ENCODE results near the gene CFAP70. TPM values are rescaled to one million over a fixed set of nuclear protein-coding genes. Genes with fewer than 3 reads are reported as not detected.

CFAP70 gene
- total RNA-seq, 1 experiment from 2014 or later: 0.24 TPM

- Histone ChIP-seq H2BK15ac (ENCODE audit: low read depth, low read length) (no peak overlapping the region), H3K18ac (ENCODE audit: insufficient read length, low read depth, low read length) (no peak overlapping the region), H3K14ac (ENCODE audit: insufficient read depth, low read length) (no peak overlapping the region), H3K27me3 (ENCODE audit: insufficient read depth, low read length) (no peaks in the 10 kb centered on the region), H3K4me1 (ENCODE audit: insufficient read depth, low read length) (no peaks in the 10 kb centered on the region), H2BK120ac (ENCODE audit: low read depth, low read length, poor library complexity, severe bottlenecking) (no peak overlapping the region), H2AFZ (ENCODE audit: low read length) (no peak overlapping the region), H4K91ac (ENCODE audit: insufficient read length, low read depth, low read length) (no peak overlapping the region), H4K5ac (ENCODE audit: insufficient read length, low read depth, low read length) (no peak overlapping the region), H3T11ph (ENCODE audit: low read length) (no peak overlapping the region), H4K8ac (replicated peaks; ENCODE audit: insufficient read length, low read depth, low read length) (no peak overlapping the region), H3K23me2 (ENCODE audit: insufficient read length, low read depth, low read length, poor library complexity, severe bottlenecking) (no peaks in the 10 kb centered on the region), H3K79me1 (ENCODE audit: insufficient read depth, low read depth, low read length, poor library complexity, severe bottlenecking) (peaks cover 8% of the 10 kb centered on the region), H3K23ac (ENCODE audit: insufficient read length, low read depth, low read length) (no peak overlapping the region), H3K56ac (ENCODE audit: insufficient read length, low read depth, low read length) (no peak overlapping the region), H2BK20ac (ENCODE audit: low read depth, low read length, poor library complexity, severe bottlenecking) (no peak overlapping the region), H3K27ac (ENCODE audit: insufficient read length, low read depth, low read length) (no peak overlapping the region), H2BK5ac (ENCODE audit: insufficient read length, low read length) (no peak overlapping the region), H4K20me1 (ENCODE audit: control insufficient read depth, insufficient read depth, insufficient read length) (no peaks in the 10 kb centered on the region), H3K9ac (ENCODE audit: extremely low read depth, insufficient read length, low read length) (no peak overlapping the region), H3K79me2 (ENCODE audit: insufficient read depth, low read length) (peaks cover 11% of the 10 kb centered on the region; the same call in 1 of the 2 replicates), H3K9me3 (ENCODE audit: control insufficient read depth, low read depth, low read length) (no peaks in the 10 kb centered on the region), H3K4ac (ENCODE audit: low read depth, low read length) (no peak overlapping the region), H2AK5ac (ENCODE audit: insufficient read length, low read length) (no peak overlapping the region), H2BK12ac (ENCODE audit: insufficient read length, low read depth, low read length) (no peak overlapping the region), H3K4me2 (ENCODE audit: insufficient read depth, insufficient read length, low read length) (no peak overlapping the region)
- no CpG with 5 or more reads among the region's 1 CpG for WGBS (ENCODE audit: extremely low coverage, insufficient read length, low lambda C conversion rate)
- no peak overlapping the region for H3K27ac Mint-ChIP-seq
- DNase-seq: no peak
- H3K9me3 Mint-ChIP-seq: peaks cover 0 to 2% of the 10 kb centered on the region in 2 experiments; a peak in 1 of 5 replicates
- TF ChIP-seq CTCF (conservative IDR thresholded peaks at IDR 0.05): no peak
- peaks cover 0 to 13% (median 3%) of the 10 kb centered on the region in 3 experiments; a peak in 4 of 7 replicates for H3K36me3 Mint-ChIP-seq (ENCODE audit: insufficient read depth in 1 of 3, low read depth in 3 of 3)
- H3K27me3 Mint-ChIP-seq (ENCODE audit: low read depth): no peaks in the 10 kb centered on the region
- H3K4me3 Mint-ChIP-seq: no peak overlapping the region
- H3K4me1 Mint-ChIP-seq: peaks cover 7 to 16% of the 10 kb centered on the region in 2 experiments
Observed at GRCh38 chr10:73407495-73407894, 48.8 kb upstream of the CFAP70 start.

Measured in H9 (cell line).